Stomach (tissue), 4 donors: ENCODE data around the gene RASSF1.

Experiments
- POLR2A ChIP-seq, 4 donors: fragments of 450-650 bp; IDR thresholded peaks; one replicate each; pipeline ENCODE4 v1.6.1; 2016; ENCODE audit warnings: antibody characterized with exemption in 4 of 4, control low read depth in 2 of 4, mild to moderate bottlenecking in 1 of 4, moderate library complexity in 1 of 4
- POLR2AphosphoS5 ChIP-seq, 3 donors: sonication (generic); formaldehyde crosslinking; IDR thresholded peaks; one replicate each; pipeline ENCODE4 v1.6.1; 2016; ENCODE audit warnings: antibody characterized with exemption in 3 of 3
- TF ChIP-seq, protein P1 (sequence below), 7 experiments: fragments of 450-650 bp in 4 of 7; fragments of 200-600 bp in 3 of 7; sonication (generic) in 3 of 7; IDR thresholded peaks; one replicate each; pipeline ENCODE4 v1.5.1; 2016 to 2019; ENCODE audit warnings: antibody characterized with exemption in 7 of 7, control low read depth in 2 of 7, mild to moderate bottlenecking in 1 of 7

GRCh38 chr3:50340448-50341329, at the start of gene RASSF1:
- TF ChIP-seq, protein P1, sequence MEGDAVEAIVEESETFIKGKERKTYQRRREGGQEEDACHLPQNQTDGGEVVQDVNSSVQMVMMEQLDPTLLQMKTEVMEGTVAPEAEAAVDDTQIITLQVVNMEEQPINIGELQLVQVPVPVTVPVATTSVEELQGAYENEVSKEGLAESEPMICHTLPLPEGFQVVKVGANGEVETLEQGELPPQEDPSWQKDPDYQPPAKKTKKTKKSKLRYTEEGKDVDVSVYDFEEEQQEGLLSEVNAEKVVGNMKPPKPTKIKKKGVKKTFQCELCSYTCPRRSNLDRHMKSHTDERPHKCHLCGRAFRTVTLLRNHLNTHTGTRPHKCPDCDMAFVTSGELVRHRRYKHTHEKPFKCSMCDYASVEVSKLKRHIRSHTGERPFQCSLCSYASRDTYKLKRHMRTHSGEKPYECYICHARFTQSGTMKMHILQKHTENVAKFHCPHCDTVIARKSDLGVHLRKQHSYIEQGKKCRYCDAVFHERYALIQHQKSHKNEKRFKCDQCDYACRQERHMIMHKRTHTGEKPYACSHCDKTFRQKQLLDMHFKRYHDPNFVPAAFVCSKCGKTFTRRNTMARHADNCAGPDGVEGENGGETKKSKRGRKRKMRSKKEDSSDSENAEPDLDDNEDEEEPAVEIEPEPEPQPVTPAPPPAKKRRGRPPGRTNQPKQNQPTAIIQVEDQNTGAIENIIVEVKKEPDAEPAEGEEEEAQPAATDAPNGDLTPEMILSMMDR (IDR thresholded peaks at IDR 0.05): no peak
- TF ChIP-seq POLR2A (IDR thresholded peaks at IDR 0.05) (peak in 1 of 4 donors; percentile 18), POLR2AphosphoS5 (IDR thresholded peaks at IDR 0.05) (peak in 2 of 3 donors; percentile 39 to 64)
